CD4-positive, alpha-beta T cell treated with Interferon alpha-2 for 1 hour (primary cell): ENCODE measurements around the gene PARP4.
"Not testable (repeated sequence)": the region's sequence is repeated elsewhere in the genome, so short reads cannot be mapped to it uniquely, and the experiment has no call there.

ENCODE experiments used
- DNase-seq, 2 donors: peaks; one replicate each; pipeline ENCODE4 v3.0.0-alpha.2; 2020 to 2022

The PARP4 gene

DNA sequence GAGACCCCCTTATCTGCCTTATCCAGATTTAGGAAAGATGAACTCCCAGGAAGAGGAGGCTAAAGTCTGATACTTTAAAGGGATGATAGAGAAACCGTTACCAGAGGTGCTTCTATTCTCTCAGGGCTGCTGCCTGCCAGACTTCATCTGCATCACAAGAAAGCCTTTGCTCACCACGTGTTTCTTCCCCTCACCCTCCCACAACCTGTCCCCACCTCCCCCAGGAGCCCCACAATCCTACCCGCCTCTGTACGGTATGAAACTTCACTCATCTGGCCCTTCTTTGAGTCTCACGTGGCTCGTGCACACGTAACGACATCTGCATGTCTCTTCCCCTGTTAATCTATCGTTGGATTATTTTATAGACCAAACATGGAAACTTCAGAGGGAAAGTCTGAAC is 67.7 kb downstream of the PARP4 start:
- not testable (repeated sequence) for DNase-seq

DNA sequence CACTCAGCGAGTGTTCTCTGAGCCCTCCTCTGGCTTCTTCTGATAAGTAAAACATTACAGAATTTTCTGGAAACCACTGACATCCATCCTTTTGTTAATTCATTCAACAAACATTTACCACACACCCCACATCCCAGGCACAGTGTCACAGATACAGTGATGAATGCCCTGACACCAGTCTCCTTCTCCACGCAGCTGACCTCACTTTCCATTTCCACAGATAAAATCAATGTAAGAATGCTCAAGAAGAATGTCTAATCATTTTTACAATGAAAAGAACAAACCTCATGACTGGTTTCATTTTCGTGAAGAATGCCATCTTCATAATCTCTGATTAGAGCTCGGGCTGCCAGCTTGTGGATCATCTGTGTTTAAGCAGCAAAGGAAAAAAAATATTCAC is 69.2 kb downstream of the PARP4 start:
- DNase-seq: no peak

DNA sequence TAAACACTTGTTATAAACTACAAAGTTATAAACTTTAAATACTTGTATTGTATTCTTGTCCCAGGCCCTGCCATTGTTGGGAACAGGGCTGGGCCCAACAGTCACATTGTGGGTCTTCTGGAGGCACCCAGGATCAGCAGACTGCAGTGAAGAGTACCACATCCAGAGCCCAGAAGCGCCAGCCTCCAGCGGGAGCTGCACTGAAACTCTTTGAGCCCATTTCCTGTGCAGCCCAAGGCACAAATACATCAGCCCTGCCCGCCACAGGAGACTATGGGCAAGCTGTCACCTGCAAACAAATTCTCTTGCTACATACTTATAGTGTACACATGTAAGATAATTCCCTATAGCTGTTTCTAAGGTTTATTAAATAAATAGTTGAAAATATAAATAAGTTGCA is 86.5 kb downstream of the PARP4 start:
- DNase-seq: not testable (repeated sequence)

DNA sequence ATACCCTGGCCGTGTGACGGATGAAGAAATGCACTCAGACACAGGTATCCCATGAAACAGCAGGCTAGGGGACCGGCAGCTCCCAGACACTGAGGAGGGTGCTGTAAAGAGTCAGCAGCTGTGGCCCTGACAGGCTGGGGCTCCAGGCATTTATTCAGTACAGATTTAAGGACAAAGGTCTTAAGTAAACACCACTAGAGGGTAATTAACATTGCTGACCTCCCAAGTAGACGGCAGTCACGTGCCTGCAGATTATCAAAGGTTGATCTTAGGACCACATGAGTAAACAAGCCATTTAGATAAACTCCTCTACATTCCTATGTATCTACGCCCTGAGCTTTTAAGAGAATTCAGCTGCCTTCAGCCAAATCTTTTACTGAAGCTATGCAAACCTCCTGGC is 92.9 kb downstream of the PARP4 start:
- DNase-seq: not testable (repeated sequence)

DNA sequence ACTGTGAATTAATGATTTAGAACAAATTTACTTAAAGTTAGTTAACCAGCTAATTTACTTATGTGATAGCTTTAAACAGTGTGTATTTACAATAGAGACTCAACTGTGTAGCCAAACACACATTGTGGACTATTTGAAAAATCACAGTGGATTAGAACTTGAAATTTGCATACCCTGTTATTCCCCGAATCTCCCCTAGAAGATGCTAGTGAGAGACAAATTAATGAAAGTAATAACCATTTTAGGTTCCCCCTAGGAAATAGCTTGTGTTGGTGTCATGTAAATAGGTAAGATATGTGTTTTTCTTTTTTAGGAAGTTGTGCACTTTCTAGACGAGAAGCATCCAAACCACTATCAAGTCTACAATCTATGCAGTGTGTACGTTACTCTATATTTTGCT is 104.7 kb downstream of the PARP4 start:
- no peak for DNase-seq

DNA sequence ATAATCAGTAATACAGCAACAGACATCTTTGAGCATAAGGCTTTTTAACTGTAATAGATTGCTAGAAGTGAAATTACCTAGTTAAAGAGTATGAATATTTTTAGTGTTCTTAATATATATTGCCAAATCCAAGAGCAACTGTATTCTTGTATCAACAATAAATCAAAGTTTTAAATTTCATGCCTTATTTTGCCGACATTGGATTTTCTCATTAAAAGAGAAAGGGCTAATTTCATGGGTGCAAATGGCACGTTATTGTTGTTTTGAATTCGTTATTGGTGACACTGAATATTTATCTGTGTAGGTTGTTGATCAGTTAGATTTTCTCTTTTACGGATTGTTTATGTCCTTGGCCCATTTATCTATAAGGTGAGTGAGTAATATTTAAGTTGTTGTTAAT is 106.1 kb downstream of the PARP4 start:
- DNase-seq: no peak

DNA sequence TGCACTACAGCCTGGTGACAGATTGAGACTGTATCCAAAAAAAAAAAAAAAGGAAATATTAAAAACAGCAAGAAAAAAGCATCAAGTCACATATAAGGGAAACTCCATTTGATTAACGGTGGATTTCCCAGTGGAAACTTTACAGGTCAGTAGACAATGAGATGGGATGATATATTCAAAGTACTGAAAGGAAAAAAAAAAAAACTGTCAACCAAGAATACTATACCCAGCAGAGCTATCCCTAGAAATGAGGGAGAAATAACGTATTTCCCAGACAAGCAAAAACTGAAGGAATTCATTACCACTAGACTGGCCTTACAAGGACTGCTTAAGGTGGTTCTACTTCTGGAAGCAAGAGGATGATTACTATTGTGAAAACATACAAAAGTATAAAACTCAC is 115.8 kb downstream of the PARP4 start:
- no peak for DNase-seq

DNA sequence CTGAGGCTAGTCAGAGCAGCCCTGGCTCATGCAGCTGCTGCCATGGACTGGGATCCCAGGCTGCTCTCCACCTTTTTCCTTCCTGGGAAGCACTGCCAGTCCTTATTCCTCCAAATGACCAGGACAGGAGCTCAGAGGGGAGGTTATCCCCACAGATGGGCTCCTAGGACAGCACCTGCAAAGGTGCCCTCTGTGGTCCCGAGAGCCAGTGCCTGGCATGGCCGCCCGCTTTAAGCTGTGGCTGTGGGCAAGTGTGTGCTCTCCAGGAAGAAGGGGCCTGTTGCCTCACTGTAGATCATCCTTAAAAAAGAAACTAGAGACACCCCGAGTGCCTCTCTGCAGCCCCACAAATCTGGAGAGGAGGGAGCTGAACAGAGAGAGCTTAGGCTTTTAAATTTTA is 119.6 kb downstream of the PARP4 start:
- DNase-seq: no peak

DNA sequence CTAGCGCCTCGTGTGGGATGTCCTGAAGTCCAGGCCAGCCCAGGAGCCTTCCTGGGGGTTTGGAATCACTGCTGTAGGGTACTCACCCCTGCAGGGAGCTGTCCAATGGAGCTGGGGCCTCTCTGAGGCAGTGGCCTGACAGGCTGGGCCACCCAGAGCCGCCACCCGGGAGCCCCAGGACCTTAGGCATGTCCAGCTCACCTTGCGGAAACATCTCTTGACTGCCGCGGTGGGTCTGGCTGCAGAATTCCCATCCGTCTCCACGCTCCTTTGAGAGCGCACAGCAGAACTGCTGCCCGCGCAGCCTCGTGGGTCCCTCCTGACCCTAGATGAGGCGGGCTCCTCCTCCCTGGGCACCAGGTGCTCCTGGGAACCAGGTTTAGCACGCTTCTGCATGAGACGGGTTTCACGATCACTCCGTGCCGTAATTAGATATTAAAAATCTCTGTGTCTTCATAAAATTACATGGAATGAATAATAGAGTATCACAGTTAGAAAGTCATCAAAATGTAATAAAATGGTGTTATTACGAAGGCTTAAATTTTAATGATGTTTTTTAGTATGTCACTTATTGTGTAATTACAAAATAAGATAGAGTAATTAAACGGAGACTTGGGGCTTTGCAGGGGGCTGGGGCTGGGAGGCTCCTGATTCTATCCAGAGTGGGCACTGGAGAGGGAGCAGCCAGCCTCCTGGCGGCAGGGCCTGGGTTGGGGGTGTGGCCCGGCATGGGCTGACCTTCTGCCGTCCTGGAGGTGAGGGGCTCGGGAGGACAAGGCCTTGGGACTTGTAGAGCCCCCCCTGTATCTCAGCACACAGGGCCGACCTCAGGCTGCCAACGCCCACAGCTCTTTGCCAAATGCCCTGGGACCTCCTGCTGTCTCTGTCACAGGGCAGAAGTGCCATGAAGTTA is 120.6 kb downstream of the PARP4 start:
- not testable (repeated sequence) for DNase-seq

DNA sequence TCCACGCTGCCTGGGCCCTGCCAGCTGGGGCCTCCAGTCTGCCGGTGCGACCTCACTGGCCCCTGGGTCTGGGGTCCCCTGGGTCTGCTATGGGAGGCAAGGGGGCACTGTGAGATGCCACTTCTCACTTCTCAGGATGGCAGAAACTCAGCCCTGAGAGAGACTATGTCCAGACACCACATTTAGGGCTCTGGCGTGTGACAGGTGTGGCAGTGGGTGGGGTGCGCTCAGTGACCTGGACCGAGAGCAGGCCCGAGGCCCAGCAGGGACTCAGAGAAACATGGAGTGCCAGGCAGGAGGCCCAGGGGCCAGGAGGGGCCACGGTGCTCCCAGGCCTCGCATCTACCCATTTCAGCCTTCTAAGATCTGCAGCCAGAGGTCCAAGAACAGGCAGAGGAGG is 121.8 kb downstream of the PARP4 start:
- DNase-seq: not testable (repeated sequence)

DNA sequence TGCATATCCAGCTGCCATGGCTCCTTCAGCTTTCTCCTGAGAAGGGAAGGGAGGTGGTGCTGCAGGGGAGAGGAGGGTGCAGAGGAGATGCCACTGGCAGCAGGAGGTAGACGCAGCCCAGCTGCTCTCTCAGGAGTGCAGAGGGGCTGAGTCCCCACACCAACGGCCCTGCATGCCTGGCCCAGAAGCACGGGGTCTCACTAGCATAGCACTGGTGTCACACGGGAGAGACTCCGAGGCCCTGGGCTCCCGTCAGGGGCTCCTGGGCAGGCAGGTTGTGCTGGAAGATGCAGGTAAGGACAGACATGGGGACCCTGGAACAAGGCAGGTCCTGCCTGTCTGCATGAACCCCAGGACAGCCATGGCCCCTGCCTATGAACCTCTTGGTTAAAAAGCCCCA is 123.1 kb downstream of the PARP4 start:
- DNase-seq: no peak

DNA sequence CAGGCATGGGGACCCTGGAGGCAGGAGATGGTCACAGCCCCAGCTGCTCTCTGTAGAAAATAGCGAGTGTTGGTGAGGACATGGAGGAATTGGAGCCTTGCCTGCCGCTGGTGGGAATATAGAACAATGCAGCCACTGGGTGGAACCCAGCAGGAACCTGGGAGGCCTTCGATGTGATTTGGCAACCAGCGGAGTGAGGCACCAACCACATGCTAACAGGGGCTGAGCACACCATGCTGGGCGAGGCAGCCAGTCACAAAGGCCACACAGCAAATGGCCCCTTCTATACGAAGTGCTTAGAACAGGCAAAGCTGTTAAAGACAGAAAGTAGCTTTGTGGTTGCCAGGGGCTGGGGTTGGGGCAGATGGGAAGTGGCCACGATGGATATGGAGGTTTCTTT is 123.8 kb downstream of the PARP4 start:
- not testable (repeated sequence) for DNase-seq

DNA sequence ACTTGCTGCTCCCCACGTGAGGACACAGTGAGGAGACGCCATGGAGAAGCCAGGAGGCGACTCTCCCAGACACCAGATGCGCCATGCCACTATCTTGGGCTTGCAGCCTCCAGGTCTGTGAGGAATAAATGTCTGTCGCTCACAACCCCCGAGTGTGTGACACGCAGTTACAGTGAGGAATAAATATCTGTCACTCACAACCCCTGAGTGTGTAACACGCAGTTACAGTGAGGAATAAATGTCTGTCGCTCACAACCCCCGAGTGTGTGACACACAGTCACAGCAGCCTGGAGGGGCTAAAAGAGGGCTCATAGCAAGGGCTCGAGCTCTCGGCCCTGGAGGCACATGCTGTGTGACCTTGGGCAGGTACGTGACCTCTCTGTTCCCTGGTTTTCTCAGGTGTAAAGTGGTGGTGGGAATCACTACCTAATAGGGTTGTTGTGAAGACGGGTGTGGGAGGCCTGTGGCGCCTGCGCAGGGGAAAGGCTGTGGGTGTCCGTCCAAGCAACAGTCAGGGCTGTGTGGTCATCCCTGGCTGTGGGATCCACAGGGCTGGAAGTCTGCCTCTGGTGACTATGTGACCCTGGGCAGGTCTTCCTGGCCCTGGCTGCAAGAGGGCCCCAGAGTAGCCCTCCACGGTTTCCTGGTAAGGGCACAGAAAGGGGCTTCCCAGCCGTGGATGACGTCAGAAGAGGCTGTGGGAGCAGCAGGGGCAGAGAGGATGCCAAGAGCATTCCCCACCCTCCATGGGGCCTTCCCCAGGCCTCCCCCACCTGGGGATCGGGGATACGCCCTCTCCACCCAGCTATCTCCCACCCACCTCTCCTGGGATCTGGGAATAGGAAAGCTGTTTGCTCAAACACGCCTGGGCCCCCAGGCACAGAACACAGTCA is 125.5 kb downstream of the PARP4 start:
- DNase-seq: no peak

DNA sequence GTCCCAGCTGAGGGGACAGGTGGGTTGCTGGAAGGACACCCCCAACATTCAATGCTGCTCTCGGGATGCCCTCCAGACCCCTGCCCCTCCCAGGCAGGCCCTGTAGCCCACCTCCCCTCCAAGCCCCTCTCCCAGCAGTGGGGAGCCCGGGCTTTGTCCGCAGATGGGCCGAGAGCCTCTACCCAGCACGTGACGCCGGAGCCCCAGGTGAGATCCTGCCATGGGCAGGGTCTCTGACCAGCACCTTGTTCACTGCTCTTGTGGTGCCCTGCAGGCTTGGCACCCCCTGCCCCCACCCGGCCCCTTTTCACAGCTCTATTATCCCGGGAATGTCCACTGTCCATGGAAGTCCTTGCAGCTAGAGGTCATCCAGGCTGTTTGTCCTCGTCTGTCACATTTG is 126.7 kb downstream of the PARP4 start:
- DNase-seq: no peak

DNA sequence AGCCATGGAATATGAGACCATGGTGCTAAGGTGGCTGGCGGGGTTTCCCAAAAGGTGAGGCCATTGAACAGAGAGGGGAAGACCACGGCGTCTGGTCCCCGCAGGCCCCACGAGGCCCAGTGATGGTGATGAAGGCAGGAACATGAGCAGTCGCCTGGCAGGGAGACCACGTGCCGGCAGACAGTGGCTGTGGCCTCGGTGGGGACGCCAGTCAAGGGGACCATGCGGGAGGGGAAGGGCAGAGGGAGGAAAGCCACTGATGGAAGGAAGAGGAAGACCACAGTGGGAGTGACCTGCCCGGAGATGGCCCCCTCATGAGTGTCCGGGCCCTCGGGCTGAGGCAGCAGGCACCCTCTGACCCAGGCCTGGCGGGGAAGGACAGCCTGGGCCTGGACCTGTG is 127.6 kb downstream of the PARP4 start:
- DNase-seq: not testable (repeated sequence)

DNA sequence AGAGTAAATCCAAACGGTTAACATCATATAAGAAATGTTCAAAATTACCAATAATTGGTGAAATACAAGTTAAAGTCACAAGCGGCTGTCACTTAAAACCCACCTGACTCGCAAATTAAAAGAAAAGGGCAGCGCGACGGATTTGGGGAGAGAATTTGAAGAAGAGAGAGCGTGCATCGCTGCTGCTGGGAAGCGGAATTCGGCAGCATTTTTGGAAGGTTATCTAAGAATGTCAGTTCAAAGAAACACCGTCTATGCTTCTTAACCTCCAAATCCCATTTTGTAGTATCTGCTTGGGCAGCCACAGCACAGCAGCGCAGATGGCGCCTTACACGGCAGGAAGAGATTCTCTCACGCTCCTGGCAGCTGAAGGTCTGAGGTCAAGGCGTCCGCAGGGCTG is 128.5 kb downstream of the PARP4 start:
- not testable (repeated sequence) for DNase-seq

DNA sequence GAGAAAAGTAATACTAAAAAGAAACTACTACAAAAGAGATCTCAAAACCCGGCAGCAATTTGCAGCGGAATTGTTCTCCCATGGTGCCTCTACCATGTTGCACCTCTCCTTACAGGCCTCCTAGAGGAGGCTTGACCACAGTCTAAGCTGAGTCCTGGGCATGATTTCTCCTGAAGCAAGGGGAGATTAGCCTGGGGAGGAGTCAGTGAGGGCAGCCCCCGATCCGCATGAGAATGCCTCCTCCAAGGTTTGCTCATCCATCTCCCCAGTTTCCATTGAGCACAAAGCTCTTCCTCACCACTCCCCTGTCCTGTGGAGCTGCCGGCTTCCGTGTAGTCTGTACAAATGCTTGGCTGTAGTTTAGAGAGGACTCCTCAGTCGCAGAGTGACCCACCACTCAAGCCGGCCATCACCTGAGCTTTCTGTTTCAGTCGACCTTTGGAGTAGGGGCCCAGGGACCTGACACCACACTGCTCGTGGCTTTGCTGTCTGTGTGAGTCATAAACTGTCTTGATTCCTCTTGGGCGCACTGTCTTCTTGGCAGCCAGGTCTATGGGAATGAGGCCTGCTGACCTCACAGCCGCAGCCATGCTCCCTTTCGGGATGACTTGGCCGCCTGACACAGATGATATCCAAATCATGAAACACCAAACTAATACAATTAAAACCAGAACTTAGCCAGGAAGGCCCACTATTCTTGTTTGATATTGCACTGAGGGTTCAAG is 130.9 kb downstream of the PARP4 start:
- no peak for DNase-seq

DNA sequence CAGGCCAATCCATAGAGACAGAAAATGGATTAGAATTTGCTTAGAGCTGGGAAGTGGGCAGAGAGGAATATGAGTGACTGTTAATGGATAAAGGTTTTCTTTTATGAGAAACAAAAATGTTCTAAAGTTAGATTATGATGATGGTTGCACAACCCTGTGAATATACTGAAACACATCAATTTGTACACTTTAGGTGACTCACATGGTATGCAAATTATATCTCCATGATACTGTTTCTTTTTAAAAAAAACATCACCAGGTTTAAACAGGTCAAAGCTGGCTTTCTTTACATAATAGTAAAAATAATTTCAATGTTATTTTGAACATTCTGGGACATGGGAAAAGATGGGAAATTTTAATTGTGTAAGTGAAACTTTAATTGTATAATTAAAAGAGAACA is 131.7 kb downstream of the PARP4 start:
- DNase-seq: not testable (repeated sequence)

DNA sequence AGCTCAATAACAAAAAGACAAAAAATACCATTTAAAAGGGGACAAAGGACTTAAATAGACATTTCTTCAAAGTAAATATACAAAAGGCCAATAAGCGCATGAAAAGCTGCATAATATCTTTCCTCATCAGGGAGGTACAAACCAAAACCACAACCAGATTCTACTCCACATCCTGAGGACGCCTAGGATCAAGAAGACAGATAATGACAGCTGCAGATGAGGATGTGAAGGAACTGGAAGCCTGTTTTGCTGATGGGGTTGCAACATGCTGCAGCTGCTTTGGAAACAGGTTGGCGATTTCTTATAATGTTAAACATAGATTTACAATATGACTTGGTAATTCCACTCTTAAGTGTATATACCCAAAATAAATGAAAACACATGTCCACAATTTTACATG is 132.4 kb downstream of the PARP4 start:
- not testable (repeated sequence) for DNase-seq

DNA sequence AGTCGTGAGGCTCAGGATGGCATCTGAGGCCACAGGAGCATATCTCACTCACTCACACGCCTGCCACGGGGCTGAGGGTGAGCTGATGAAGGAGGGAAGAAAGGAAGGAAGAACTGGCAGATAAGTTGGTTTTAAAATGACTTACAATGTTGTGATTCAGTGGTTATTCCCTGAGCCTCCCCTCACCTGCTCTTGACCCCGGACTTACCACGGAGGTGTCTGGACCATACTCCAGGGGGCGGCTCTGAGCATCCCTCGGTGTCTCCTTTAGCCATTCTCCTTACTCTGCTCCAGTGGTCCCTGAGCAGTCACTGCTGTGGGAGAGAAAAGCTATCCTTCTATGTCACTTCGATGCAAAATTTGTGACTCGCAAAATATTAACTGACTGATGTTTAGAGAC is 141.3 kb downstream of the PARP4 start:
- not testable (repeated sequence) for DNase-seq
